ENCODE measurements around the gene LIN28B. TPM values are rescaled to one million over a fixed set of nuclear protein-coding genes. Genes with fewer than 3 reads are reported as not detected.

Gene LIN28B
- total and polyA plus RNA-seq, 4 donors: 2.8 TPM; not detected in 3

- no peak for DNase-seq (ENCODE audit: low spot score)
- H3K27me3 ChIP-seq (ENCODE audit: control insufficient read depth in 4 of 4, insufficient read depth in 4 of 4, low read length in 3 of 4): peaks cover 0 to 30% (median 14%) of the 10 kb centered on the region in 4 donors
- H3K9me3 ChIP-seq (ENCODE audit: control insufficient read depth in 4 of 4, low read length in 3 of 4): peaks cover 0 to 6% (median 0%) of the 10 kb centered on the region in 4 donors
- TF ChIP-seq FOXA2 (IDR thresholded peaks at IDR 0.05): no peak
- TF ChIP-seq GABPA (IDR thresholded peaks at IDR 0.05 in 1 of 2, conservative IDR thresholded peaks at IDR 0.05 in 1 of 2): no peak
- TF ChIP-seq, protein P1, sequence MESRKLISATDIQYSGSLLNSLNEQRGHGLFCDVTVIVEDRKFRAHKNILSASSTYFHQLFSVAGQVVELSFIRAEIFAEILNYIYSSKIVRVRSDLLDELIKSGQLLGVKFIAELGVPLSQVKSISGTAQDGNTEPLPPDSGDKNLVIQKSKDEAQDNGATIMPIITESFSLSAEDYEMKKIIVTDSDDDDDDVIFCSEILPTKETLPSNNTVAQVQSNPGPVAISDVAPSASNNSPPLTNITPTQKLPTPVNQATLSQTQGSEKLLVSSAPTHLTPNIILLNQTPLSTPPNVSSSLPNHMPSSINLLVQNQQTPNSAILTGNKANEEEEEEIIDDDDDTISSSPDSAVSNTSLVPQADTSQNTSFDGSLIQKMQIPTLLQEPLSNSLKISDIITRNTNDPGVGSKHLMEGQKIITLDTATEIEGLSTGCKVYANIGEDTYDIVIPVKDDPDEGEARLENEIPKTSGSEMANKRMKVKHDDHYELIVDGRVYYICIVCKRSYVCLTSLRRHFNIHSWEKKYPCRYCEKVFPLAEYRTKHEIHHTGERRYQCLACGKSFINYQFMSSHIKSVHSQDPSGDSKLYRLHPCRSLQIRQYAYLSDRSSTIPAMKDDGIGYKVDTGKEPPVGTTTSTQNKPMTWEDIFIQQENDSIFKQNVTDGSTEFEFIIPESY (IDR thresholded peaks at IDR 0.05): no peak
- no peak for TF ChIP-seq CTCF (IDR thresholded peaks at IDR 0.05; ENCODE audit: low read depth, low read length, missing input control)
- H3K4me1 ChIP-seq (ENCODE audit: control insufficient read depth in 4 of 4, insufficient read depth in 4 of 4, low read length in 3 of 4): peaks cover 0 to 6% (median under 1%) of the 10 kb centered on the region in 4 donors
- H3K4me3 ChIP-seq (ENCODE audit: low read depth in 1 of 3, low read length in 3 of 3): no peak overlapping the region
- 7% methylated on average over 21 of the region's 21 CpGs for WGBS
- no peak overlapping the region for H3K9ac ChIP-seq (ENCODE audit: low read depth in 1 of 2, low read length in 2 of 2)
- H3K36me3 ChIP-seq (ENCODE audit: control insufficient read depth in 4 of 4, insufficient read depth in 3 of 4, low read depth in 1 of 4, low read length in 3 of 4): no peaks in the 10 kb centered on the region
- no peak overlapping the region for H3K27ac ChIP-seq (ENCODE audit: low read depth in 1 of 2, low read length in 2 of 2)
Measured at GRCh38 chr6:104957301-104958177, 632 bp downstream of the LIN28B start.

DNA sequence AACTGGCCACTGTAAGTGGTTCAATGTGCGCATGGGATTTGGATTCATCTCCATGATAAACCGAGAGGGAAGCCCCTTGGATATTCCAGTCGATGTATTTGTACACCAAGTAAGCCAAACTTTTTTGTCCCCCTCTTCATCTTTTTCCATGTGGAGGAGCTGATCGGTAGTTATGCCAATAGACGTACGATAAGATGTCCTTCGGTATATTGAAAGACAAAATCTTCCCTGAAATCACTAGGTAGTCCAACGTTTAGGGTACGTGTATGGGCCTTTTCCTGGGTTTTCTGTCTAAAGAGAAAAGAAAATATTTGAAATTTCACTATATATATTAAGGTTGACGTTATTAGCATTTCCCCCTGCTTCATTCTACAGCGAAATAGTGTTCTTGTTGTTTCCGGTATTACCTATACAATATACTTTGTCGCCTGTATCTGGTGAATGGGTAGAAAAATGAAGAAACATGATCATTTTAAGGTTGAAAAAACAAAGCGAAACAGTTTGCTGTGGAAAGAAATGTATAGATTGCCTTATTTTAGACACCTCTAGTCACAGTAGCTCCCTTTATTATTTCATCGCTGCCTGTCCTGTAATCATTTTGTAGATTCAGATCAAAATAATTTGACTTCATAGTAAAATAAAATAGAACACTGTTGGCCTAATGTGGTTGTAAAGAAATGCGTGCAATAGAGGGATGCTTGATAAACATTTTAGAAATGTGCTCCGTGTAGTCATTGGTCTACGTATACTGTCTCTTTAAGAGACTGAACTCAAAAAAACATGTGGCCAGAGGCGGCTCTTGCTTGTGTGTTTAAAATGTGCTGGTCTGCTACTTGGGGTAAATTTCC lies 1.5 kb downstream of the LIN28B start:
- DNase-seq (ENCODE audit: low spot score): no peak
- Histone ChIP-seq H3K4me3 (ENCODE audit: low read depth in 1 of 3, low read length in 3 of 3) (no peak overlapping the region), H3K27ac (ENCODE audit: low read depth in 1 of 2, low read length in 2 of 2) (no peak overlapping the region), H3K9ac (ENCODE audit: low read depth in 1 of 2, low read length in 2 of 2) (no peak overlapping the region), H3K36me3 (ENCODE audit: control insufficient read depth in 4 of 4, insufficient read depth in 3 of 4, low read depth in 1 of 4, low read length in 3 of 4) (no peaks in the 10 kb centered on the region), H3K27me3 (ENCODE audit: control insufficient read depth in 4 of 4, insufficient read depth in 4 of 4, low read length in 3 of 4) (peaks cover 0 to 28% (median 13%) of the 10 kb centered on the region in 4 donors), H3K9me3 (ENCODE audit: control insufficient read depth in 4 of 4, low read length in 3 of 4) (peaks cover 0 to under 1% (median 0%) of the 10 kb centered on the region in 4 donors), H3K4me1 (ENCODE audit: control insufficient read depth in 4 of 4, insufficient read depth in 4 of 4, low read length in 3 of 4) (peaks cover 0 to 6% (median 0%) of the 10 kb centered on the region in 4 donors)
- TF ChIP-seq YY1 (IDR thresholded peaks at IDR 0.05) (no peak), RXRA (IDR thresholded peaks at IDR 0.05) (no peak), HNF4A (conservative IDR thresholded peaks at IDR 0.05) (no peak), EGR1 (IDR thresholded peaks at IDR 0.05; ENCODE audit: low read depth in 2 of 2) (no peak)
- TF ChIP-seq, protein P2, sequence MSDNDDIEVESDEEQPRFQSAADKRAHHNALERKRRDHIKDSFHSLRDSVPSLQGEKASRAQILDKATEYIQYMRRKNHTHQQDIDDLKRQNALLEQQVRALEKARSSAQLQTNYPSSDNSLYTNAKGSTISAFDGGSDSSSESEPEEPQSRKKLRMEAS (IDR thresholded peaks at IDR 0.05): no peak
- TF ChIP-seq, protein P3, sequence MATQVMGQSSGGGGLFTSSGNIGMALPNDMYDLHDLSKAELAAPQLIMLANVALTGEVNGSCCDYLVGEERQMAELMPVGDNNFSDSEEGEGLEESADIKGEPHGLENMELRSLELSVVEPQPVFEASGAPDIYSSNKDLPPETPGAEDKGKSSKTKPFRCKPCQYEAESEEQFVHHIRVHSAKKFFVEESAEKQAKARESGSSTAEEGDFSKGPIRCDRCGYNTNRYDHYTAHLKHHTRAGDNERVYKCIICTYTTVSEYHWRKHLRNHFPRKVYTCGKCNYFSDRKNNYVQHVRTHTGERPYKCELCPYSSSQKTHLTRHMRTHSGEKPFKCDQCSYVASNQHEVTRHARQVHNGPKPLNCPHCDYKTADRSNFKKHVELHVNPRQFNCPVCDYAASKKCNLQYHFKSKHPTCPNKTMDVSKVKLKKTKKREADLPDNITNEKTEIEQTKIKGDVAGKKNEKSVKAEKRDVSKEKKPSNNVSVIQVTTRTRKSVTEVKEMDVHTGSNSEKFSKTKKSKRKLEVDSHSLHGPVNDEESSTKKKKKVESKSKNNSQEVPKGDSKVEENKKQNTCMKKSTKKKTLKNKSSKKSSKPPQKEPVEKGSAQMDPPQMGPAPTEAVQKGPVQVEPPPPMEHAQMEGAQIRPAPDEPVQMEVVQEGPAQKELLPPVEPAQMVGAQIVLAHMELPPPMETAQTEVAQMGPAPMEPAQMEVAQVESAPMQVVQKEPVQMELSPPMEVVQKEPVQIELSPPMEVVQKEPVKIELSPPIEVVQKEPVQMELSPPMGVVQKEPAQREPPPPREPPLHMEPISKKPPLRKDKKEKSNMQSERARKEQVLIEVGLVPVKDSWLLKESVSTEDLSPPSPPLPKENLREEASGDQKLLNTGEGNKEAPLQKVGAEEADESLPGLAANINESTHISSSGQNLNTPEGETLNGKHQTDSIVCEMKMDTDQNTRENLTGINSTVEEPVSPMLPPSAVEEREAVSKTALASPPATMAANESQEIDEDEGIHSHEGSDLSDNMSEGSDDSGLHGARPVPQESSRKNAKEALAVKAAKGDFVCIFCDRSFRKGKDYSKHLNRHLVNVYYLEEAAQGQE (IDR thresholded peaks at IDR 0.05): no peak
- 10% methylated on average over 19 of the region's 19 CpGs for WGBS
